Mucosa of rectum (tissue), 2 donors: ENCODE measurements around the gene HECTD2.
A peak's percentile ranks its signal among the peaks of the same experiment; 100 is the strongest.
"Not testable (repeated sequence)": the region's sequence is repeated elsewhere in the genome, so short reads cannot be mapped to it uniquely, and the experiment has no call there.

Experiments used
- H3K27ac ChIP-seq, 2 donors: one replicate each; pipeline ENCODE4 v1.7.0; 2013; ENCODE audit warnings: inconsistent platforms in 2 of 2, low read depth in 2 of 2, low read length in 2 of 2
- H3K27me3 ChIP-seq, 2 donors: one replicate each; pipeline ENCODE4 v1.7.0; 2013; ENCODE audit warnings: low read length in 2 of 2; ENCODE audit not compliant: control insufficient read depth in 2 of 2, insufficient read depth in 2 of 2
- H3K36me3 ChIP-seq, 2 donors: one replicate each; pipeline ENCODE4 v1.7.0; 2013; ENCODE audit warnings: low read length in 2 of 2; ENCODE audit not compliant: control insufficient read depth in 2 of 2, insufficient read depth in 2 of 2
- H3K4me1 ChIP-seq, 2 donors: one replicate each; pipeline ENCODE4 v1.7.0; 2013; ENCODE audit warnings: low read length in 2 of 2, mild to moderate bottlenecking in 1 of 2; ENCODE audit not compliant: control insufficient read depth in 2 of 2, insufficient read depth in 2 of 2
- H3K4me3 ChIP-seq, 2 donors: one replicate each; pipeline ENCODE4 v1.7.0; 2013; ENCODE audit warnings: low read length in 2 of 2
- H3K9ac ChIP-seq, 2 donors: one replicate each; pipeline ENCODE4 v1.7.0; 2013; ENCODE audit warnings: low read length in 2 of 2, low read depth in 1 of 2, mild to moderate bottlenecking in 1 of 2
- H3K9me3 ChIP-seq, 2 donors: one replicate each; pipeline ENCODE4 v1.7.0; 2013; ENCODE audit warnings: low read length in 2 of 2; ENCODE audit not compliant: control insufficient read depth in 2 of 2
- donor health status: healthy.
- donor health status: Normal muscosa, but diverticular disease.

HECTD2 gene, protein sequence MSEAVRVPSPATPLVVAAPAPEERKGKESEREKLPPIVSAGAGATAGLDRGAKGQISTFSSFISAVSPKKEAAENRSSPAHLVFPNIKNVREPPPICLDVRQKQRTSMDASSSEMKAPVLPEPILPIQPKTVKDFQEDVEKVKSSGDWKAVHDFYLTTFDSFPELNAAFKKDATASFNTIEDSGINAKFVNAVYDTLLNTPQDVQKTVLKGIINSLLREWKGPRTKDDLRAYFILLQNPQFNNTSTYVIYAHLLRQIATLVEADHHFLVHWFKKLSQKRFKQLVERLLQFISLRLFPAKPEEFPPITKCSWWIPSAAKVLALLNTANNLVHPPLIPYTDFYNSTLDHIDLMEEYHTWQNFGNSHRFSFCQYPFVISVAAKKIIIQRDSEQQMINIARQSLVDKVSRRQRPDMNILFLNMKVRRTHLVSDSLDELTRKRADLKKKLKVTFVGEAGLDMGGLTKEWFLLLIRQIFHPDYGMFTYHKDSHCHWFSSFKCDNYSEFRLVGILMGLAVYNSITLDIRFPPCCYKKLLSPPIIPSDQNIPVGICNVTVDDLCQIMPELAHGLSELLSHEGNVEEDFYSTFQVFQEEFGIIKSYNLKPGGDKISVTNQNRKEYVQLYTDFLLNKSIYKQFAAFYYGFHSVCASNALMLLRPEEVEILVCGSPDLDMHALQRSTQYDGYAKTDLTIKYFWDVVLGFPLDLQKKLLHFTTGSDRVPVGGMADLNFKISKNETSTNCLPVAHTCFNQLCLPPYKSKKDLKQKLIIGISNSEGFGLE

DNA sequence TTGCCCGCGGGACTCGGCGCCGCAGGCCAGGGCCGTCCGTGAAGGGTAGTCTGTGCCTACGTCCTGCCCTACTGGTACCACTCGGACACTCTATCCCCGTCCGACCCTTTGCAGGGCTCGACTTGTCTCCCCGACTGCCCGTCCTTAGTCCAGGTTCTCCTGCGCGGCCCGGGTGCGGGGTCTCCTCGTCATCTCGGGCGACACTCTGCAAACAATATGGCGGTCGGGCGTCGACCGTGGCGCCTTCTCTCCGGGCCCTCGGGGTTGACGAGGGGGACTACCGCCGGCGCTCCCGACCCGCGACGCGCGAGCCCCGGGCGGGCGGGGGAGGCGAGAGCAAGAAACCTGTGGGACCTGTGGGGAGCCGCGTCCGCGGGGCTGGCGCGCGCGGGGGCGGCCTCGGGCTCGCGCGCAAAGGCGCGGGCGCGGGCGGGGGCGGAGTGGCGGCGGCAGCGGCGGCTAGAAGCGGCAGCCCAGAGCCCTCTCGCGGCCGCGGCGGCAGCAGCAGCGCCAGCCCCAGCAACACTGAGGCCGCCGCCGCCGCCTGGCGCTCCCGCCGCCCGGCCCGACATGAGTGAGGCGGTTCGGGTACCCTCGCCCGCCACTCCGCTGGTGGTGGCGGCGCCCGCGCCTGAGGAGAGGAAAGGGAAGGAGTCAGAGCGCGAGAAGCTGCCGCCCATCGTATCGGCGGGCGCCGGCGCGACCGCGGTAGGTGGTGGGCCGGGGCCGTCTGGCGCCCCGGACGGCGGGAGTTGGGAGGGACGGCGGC lies at the start of gene HECTD2:
TSS of gene HECTD2 (plus strand) at position 476 of the 769 bp plus-strand sequence. CDS start at position 571, 95 bp downstream.
- Histone ChIP-seq H3K9ac (peak within 1 kb of the TSS; percentile 96 to 97), H3K4me1 (peaks cover 2 to 7% of the 10 kb centered on the region in 2 donors)

DNA sequence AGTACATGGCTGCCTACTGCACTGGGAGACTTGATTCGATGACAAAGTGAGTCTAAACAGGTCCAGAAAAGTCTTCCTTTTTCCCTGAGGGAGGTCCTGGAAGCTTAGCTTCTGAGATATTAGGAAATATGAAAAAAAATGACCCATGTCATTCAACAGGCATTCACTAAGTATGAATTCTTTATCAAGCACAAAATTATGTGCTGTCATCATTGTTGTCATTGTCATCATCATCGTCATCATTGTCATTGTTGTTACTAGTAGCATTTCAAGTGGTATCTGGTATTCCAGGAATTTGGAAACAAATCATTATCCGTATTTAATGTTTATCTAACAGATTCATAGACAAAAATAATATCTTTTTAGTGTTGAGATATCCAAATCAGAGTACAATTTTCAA lies 49.7 kb upstream of the HECTD2 start:
- Histone ChIP-seq H3K27me3 (peaks cover 4 to 5% of the 10 kb centered on the region in 2 donors), H3K4me3 (no peak overlapping the region), H3K27ac (no peak overlapping the region), H3K4me1 (no peaks in the 10 kb centered on the region), H3K9ac (no peak overlapping the region), H3K36me3 (no peaks in the 10 kb centered on the region), H3K9me3 (no peaks in the 10 kb centered on the region)

More for the DNA sequence above, at the start of gene HECTD2:
- Histone ChIP-seq H3K27me3 (no peaks in the 10 kb centered on the region), H3K36me3 (no peaks in the 10 kb centered on the region), H3K4me3 (peak within 1 kb of the TSS; percentile 86 to 94), H3K27ac (peak within 1 kb of the TSS; percentile 97), H3K9me3 (no peaks in the 10 kb centered on the region)

DNA sequence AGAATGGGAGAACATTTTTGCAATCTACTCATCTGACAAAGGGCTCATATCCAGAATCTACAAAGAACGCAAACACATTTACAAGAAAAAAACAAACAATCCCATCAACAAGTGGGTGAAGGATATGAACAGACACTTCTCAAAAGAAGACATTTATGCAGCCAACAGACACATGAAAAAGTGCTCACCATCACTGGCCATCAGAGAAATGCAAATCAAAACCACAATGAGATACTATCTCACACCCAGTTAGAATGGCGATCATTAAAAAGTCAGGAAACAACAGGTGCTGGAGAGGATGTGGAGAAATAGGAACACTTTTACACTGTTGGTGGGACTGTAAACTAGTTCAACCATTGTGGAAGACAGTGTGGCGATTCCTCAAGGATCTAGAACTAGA lies 44.6 kb upstream of the HECTD2 start:
- not testable (repeated sequence) for H3K9ac ChIP-seq, H3K27ac ChIP-seq, H3K4me3 ChIP-seq, H3K4me1 ChIP-seq, H3K27me3 ChIP-seq, H3K9me3 ChIP-seq, H3K36me3 ChIP-seq

DNA sequence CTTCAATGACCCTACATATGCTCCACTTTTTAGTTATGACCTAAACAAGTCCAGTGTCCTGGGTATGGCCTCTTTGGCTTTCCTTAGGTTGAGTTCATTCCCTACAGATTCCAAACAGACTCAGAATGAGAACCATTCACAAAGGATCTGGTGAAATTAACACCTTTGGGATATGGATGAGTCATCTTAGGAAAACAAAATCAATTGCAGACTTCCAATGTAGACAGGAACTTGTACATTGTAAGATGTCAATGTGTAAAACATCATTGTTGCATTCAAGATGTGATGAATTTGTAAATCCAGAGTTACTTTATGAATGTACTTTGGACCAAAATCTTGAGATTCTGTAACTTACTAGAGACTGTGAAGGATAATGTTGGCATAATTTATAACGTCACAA lies 43.4 kb upstream of the HECTD2 start:
- H3K36me3 ChIP-seq: no peaks in the 10 kb centered on the region
- no peak overlapping the region for H3K27ac ChIP-seq
- H3K9ac ChIP-seq: no peak overlapping the region
- no peaks in the 10 kb centered on the region for H3K4me1 ChIP-seq
- no peaks in the 10 kb centered on the region for H3K27me3 ChIP-seq
- no peaks in the 10 kb centered on the region for H3K9me3 ChIP-seq
- no peak overlapping the region for H3K4me3 ChIP-seq

DNA sequence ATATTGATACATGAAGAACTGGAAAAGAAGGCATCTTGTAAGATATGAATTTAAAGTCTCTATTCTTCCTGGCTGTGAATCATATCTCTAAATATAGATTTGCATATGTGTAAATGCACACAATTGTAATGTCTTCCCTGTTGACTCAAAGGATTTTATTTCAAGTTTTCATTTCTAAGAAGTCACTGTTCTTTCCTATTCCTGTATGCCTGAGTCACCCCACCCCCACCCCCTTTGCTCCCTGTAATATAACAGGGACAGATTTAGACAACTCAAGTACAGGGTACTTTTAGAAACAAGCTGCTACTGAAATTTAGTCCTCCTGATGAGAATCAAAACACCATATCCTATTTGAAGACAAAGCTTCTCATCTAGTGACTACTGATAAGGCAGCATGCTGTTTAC lies 43.0 kb upstream of the HECTD2 start:
- no peaks in the 10 kb centered on the region for H3K27me3 ChIP-seq
- no peaks in the 10 kb centered on the region for H3K36me3 ChIP-seq
- no peaks in the 10 kb centered on the region for H3K4me1 ChIP-seq
- H3K9me3 ChIP-seq: no peaks in the 10 kb centered on the region
- H3K27ac ChIP-seq: no peak overlapping the region
- no peak overlapping the region for H3K4me3 ChIP-seq
- no peak overlapping the region for H3K9ac ChIP-seq

DNA sequence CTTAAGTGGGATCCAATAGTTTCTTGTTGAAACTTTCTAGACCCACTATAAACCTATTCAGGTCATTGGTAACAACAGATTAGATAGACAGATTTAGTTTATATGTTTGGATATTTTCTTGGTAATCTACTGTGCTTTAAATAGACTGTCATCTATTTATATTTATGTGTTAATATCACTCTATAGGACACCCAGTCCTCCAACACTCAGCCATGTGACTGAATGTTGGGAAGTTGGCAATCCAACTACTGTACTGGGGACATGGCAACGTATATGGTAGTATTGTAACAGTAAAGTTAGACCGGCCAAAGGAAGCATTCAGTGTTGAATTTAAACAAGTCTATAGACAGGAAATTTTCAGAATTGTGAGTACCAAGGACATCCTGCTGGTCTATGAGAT lies 42.6 kb upstream of the HECTD2 start:
- Histone ChIP-seq H3K4me3 (no peak overlapping the region), H3K36me3 (no peaks in the 10 kb centered on the region), H3K9ac (no peak overlapping the region), H3K27me3 (no peaks in the 10 kb centered on the region), H3K4me1 (no peaks in the 10 kb centered on the region), H3K9me3 (no peaks in the 10 kb centered on the region), H3K27ac (no peak overlapping the region)

DNA sequence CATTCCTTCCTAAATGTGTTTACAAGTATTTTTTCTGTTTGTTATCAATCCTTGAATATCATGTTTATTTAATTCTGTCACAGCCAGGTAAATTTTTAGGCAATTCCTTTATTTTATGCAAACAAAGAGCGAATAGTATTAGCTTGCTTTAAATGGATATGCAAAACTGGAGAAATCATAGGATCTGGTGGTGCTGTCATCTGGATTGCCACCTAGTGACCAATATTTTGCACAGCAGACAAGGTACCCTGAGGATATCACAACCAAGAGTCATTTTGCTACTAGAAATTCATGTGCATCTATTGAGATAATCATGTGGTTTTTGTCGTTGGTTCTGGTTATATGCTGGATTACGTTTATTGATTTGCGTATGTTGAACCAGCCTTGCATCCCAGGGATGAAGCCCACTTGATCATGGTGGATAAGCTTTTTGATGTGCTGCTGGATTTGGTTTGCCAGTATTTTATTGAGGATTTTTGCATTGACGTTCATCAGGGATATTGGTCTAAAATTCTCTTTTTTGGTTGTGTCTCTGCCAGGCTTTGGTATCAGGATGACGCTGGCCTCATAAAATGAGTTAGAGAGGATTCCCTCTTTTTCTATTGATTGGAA lies 40.1 kb upstream of the HECTD2 start:
- not testable (repeated sequence) for H3K9me3 ChIP-seq, H3K27me3 ChIP-seq, H3K4me3 ChIP-seq, H3K9ac ChIP-seq, H3K4me1 ChIP-seq, H3K36me3 ChIP-seq, H3K27ac ChIP-seq

DNA sequence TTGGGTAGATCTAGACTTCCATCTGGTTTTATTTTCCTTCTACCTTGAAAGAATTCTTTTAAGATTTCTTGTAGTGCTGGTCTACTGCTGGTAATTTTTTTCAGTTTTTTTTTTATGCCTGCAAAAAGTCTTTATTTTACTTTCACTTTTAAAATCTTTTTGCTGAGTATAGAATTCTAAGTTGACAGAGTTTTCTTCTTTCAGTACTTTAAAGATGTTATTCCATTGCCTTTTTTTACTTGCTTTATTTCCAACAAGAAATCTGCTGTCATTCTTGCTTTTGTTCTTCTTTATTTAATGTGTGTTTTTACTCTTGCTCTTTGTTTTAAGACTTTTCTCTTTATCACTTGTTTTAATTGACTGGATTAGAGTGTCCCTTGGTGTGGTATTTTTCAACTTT lies 36.1 kb upstream of the HECTD2 start:
- H3K4me3 ChIP-seq: no peak overlapping the region
- H3K9me3 ChIP-seq: peaks cover 0 to 12% of the 10 kb centered on the region in 2 donors
- H3K27me3 ChIP-seq: no peaks in the 10 kb centered on the region
- no peak overlapping the region for H3K27ac ChIP-seq
- H3K36me3 ChIP-seq: no peaks in the 10 kb centered on the region
- no peaks in the 10 kb centered on the region for H3K4me1 ChIP-seq
- no peak overlapping the region for H3K9ac ChIP-seq

DNA sequence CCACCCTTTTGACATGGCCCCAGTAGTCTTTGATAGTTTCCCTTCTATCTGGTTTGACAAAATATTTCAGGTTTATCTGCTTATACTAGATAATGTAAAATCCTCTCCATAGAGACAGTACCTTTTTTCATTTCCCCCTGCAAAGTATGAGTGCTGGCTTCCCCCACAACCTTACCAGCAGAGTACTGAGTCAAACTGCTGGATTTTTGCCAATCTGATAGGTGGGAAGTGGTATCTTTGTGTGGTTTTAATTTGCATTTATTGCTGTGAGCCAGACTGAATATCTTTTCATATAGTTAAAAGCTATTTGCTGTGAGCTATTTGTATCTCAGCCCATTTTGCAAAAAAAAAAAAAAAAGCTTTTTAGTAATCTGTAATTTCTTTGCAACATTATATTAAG lies 32.1 kb upstream of the HECTD2 start:
- H3K9me3 ChIP-seq: peaks cover 0 to 12% of the 10 kb centered on the region in 2 donors
- no peak overlapping the region for H3K27ac ChIP-seq
- no peaks in the 10 kb centered on the region for H3K4me1 ChIP-seq
- H3K36me3 ChIP-seq: no peaks in the 10 kb centered on the region
- no peak overlapping the region for H3K9ac ChIP-seq
- no peak overlapping the region for H3K4me3 ChIP-seq
- H3K27me3 ChIP-seq: no peaks in the 10 kb centered on the region
